HG03520 (cell line): ENCODE data around the gene IL20RB.

Experiments used
- ATAC-seq: cut with Tn5 transposase; IDR thresholded peaks from one replicate; pipeline ENCODE4 v1.9.1; 2021; ENCODE audit warnings: mild to moderate bottlenecking, moderate library complexity; ENCODE audit not compliant: unreplicated experiment

Gene IL20RB

GRCh38 chr3:136957751-136958288 is at the start of gene IL20RB:
TSS of gene IL20RB (plus strand) at chr3:136957983. CDS start at chr3:136958114, 131 bp downstream.
- ATAC-seq = no peak

GRCh38 chr3:136908297-136908696 is 49.5 kb upstream of the IL20RB start:
- ATAC-seq = no peak

GRCh38 chr3:136909187-136909586 is 48.6 kb upstream of the IL20RB start:
- ATAC-seq = no peak

GRCh38 chr3:136910697-136911096 is 47.1 kb upstream of the IL20RB start:
- no peak for ATAC-seq

- no peak for ATAC-seq
Measured at GRCh38 chr3:136913168-136913567, 44.6 kb upstream of the IL20RB start.

GRCh38 chr3:136914739-136915138 is 43.0 kb upstream of the IL20RB start:
- no peak for ATAC-seq

- no peak for ATAC-seq
Measured at GRCh38 chr3:136916223-136916622, 41.6 kb upstream of the IL20RB start.

- no peak for ATAC-seq
Measured at GRCh38 chr3:136919799-136920580, 37.8 kb upstream of the IL20RB start.

- ATAC-seq = no peak
Measured at GRCh38 chr3:136920904-136921611, 36.7 kb upstream of the IL20RB start.

GRCh38 chr3:136925425-136926190 is 32.2 kb upstream of the IL20RB start:
- no peak for ATAC-seq

GRCh38 chr3:136928240-136928639 is 29.5 kb upstream of the IL20RB start:
- ATAC-seq = no peak

GRCh38 chr3:136929977-136930670 is 27.7 kb upstream of the IL20RB start:
- ATAC-seq = no peak

GRCh38 chr3:136931606-136932005 is 26.2 kb upstream of the IL20RB start:
- no peak for ATAC-seq

- peak; percentile 43 for ATAC-seq
Measured at GRCh38 chr3:136932523-136932922, 25.3 kb upstream of the IL20RB start.

GRCh38 chr3:136932978-136933772 is 24.6 kb upstream of the IL20RB start:
- ATAC-seq = no peak

- ATAC-seq = no peak
Measured at GRCh38 chr3:136937175-136937574, 20.6 kb upstream of the IL20RB start.

- no peak for ATAC-seq
Measured at GRCh38 chr3:136937851-136938250, 19.9 kb upstream of the IL20RB start.

- ATAC-seq = no peak
Measured at GRCh38 chr3:136938334-136938733, 19.4 kb upstream of the IL20RB start.

GRCh38 chr3:136939489-136939888 is 18.3 kb upstream of the IL20RB start:
- no peak for ATAC-seq

GRCh38 chr3:136942803-136943202 is 15.0 kb upstream of the IL20RB start:
- ATAC-seq = no peak
